ENCODE measurements around the gene STH. TPM values are rescaled to one million over a fixed set of nuclear protein-coding genes. Genes with fewer than 3 reads are reported as not detected.
A peak's percentile ranks its signal among the peaks of the same experiment; 100 is the strongest.

The STH gene
- total and polyA plus RNA-seq, 5 donors, result not detected

DNA sequence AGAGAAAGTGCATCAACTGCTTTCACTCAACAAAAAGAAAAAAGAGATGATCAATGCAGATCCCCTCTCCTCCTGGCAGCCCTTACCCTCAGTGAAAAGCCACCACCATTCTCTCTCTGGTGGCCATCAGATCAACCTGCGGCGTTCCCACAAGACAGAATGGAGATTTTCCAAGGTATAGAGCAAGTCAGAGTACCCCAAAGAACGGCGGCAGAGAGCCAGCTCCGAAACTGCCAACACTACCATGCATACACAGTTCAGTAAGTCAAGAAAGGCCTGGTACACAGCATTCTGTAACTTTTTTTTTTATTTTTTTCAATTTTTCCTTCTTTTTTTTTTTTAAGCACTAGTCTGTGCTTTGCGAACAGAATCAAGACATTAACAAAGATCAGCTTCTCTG is 30.6 kb downstream of the STH start:
- WGBS, result 96% methylated on average over 6 of the region's 6 CpGs
- Histone ChIP-seq H3K4me1 (ENCODE audit: control insufficient read depth, insufficient read depth, low read length) (no peaks in the 10 kb centered on the region), H3K27ac (ENCODE audit: low read length) (no peak overlapping the region), H3K9me3 (ENCODE audit: control insufficient read depth, low read length) (no peaks in the 10 kb centered on the region), H3K27me3 (ENCODE audit: control insufficient read depth, insufficient read depth) (no peaks in the 10 kb centered on the region), H3K4me3 (ENCODE audit: low read length) (no peak overlapping the region)
- ATAC-seq, result no peak
- no peak for DNase-seq
- intact Hi-C loops (cut with DNase I), result no loop called here

DNA sequence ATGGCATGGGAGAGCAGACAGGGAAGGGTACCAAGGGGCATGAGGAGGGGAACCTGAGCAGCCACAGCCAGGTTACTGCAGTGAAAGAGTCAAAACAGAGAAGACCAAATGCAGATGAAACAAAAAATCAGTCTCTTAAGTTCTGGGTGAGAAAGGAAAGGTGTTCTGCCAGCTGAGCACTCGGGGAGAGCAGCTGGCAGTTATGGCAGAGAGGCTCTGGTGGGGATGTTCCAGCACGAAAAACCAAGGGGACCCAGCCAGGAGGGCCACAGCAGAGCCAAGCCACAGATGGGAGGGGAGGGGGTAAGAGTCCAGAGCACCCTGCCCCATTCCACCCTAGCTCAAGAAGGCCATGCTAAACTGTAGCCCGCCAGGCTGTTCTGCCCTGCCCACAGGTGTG is 31.7 kb downstream of the STH start:
- H3K27me3 ChIP-seq (ENCODE audit: control insufficient read depth, insufficient read depth), result no peaks in the 10 kb centered on the region
- H3K4me3 ChIP-seq (ENCODE audit: low read length), result no peak overlapping the region
- ATAC-seq (no peak), DNase-seq (no peak)
- no peaks in the 10 kb centered on the region for H3K4me1 ChIP-seq (ENCODE audit: control insufficient read depth, insufficient read depth, low read length)
- intact Hi-C loops (cut with DNase I), result no loop called here
- no peak overlapping the region for H3K27ac ChIP-seq (ENCODE audit: low read length)
- H3K9me3 ChIP-seq (ENCODE audit: control insufficient read depth, low read length), result no peaks in the 10 kb centered on the region
- 70% methylated on average over 3 of the region's 3 CpGs for WGBS

GRCh38 chr17:46031440-46031839 is 32.4 kb downstream of the STH start:
- 91% methylated on average over 16 of the region's 16 CpGs for WGBS
- no peak overlapping the region for H3K4me3 ChIP-seq (ENCODE audit: low read length)
- H3K27ac ChIP-seq (ENCODE audit: low read length), result no peak overlapping the region
- H3K4me1 ChIP-seq (ENCODE audit: control insufficient read depth, insufficient read depth, low read length), result no peaks in the 10 kb centered on the region
- no peaks in the 10 kb centered on the region for H3K9me3 ChIP-seq (ENCODE audit: control insufficient read depth, low read length)
- intact Hi-C loops (cut with DNase I), result no loop called here
- no peak for ATAC-seq
- DNase-seq, result no peak
- H3K27me3 ChIP-seq (ENCODE audit: control insufficient read depth, insufficient read depth), result no peaks in the 10 kb centered on the region

GRCh38 chr17:46031920-46032319 is 32.9 kb downstream of the STH start:
- Histone ChIP-seq H3K27me3 (ENCODE audit: control insufficient read depth, insufficient read depth) (no peaks in the 10 kb centered on the region), H3K27ac (ENCODE audit: low read length) (no peak overlapping the region), H3K9me3 (ENCODE audit: control insufficient read depth, low read length) (no peaks in the 10 kb centered on the region), H3K4me3 (ENCODE audit: low read length) (no peak overlapping the region), H3K4me1 (ENCODE audit: control insufficient read depth, insufficient read depth, low read length) (no peaks in the 10 kb centered on the region)
- DNase-seq (no peak), ATAC-seq (no peak)
- 83% methylated on average over 8 of the region's 8 CpGs for whole genome bisulfite sequencing
- intact Hi-C loops (cut with DNase I), result no loop called here

- WGBS, result 94% methylated on average over 11 of the region's 11 CpGs
- ATAC-seq (no peak), DNase-seq (no peak)
- no peaks in the 10 kb centered on the region for H3K9me3 ChIP-seq (ENCODE audit: control insufficient read depth, low read length)
- no peaks in the 10 kb centered on the region for H3K4me1 ChIP-seq (ENCODE audit: control insufficient read depth, insufficient read depth, low read length)
- intact Hi-C loops (cut with DNase I), result no loop called here
- no peak overlapping the region for H3K27ac ChIP-seq (ENCODE audit: low read length)
- no peak overlapping the region for H3K4me3 ChIP-seq (ENCODE audit: low read length)
- H3K27me3 ChIP-seq (ENCODE audit: control insufficient read depth, insufficient read depth), result no peaks in the 10 kb centered on the region
Observed at GRCh38 chr17:46032909-46033308, 33.9 kb downstream of the STH start.

DNA sequence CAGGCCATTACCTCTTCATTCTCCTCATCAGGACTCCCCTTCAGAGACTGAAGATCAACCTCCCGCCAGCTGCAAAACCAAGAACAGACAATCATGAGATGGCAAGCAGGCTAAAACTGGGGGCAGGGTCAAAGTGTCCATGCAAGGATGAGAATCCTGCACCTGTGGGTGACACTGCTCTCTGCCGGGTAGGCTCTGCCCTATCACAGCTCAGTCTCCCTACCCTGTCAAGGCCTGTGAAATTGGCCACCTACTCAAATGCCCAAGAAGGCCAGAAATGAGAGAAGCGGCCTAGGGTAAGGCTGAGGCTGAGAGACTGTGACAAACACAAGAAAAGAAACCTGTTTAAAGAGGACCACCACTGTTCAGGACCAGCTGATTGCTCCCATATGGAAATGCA is 34.3 kb downstream of the STH start:
- H3K27me3 ChIP-seq (ENCODE audit: control insufficient read depth, insufficient read depth), result no peaks in the 10 kb centered on the region
- no peaks in the 10 kb centered on the region for H3K4me1 ChIP-seq (ENCODE audit: control insufficient read depth, insufficient read depth, low read length)
- ATAC-seq (no peak), DNase-seq (peak in 1 of 3 donors; percentile 7)
- 92% methylated on average over 3 of the region's 3 CpGs for WGBS
- intact Hi-C loops (cut with DNase I), result no loop called here
- H3K9me3 ChIP-seq (ENCODE audit: control insufficient read depth, low read length), result no peaks in the 10 kb centered on the region
- no peak overlapping the region for H3K27ac ChIP-seq (ENCODE audit: low read length)
- H3K4me3 ChIP-seq (ENCODE audit: low read length), result no peak overlapping the region

DNA sequence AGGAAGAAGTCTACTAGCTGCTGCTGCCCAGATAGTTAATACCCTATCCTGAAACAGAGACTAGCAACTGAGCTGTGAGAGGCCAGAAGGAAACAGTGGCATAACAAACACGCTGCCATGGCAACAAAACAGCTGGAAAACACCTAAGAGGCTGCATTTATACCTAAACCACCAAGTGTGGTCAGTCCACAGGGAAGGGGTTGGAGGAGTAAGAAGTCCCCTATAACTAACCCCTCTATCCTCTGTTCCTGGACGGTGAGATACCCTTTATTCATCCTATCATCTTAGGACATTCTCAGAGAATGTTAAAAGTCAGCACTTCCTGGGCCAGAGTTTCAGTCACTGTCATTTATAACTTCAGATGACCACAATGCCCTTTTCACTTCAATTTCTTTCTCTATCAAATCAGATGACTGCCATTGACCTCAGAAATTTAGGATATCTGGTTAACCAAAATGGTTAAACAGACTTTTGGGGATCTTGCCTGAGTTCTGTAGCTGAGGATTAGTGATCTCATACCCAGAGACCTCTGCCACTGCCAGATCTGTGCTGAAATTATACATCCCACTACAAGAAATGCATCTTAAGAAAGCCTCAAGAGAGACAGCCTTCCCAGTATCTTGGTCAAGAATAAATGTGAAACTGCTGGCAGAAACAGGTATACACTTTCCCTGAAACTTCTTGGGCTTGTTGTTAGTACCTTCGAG is 36.2 kb downstream of the STH start:
- no peaks in the 10 kb centered on the region for H3K27me3 ChIP-seq (ENCODE audit: control insufficient read depth, insufficient read depth)
- ATAC-seq (no peak), DNase-seq (no peak)
- intact Hi-C loops (cut with DNase I), result no loop called here
- H3K4me1 ChIP-seq (ENCODE audit: control insufficient read depth, insufficient read depth, low read length), result no peaks in the 10 kb centered on the region
- no peak overlapping the region for H3K4me3 ChIP-seq (ENCODE audit: low read length)
- no peak overlapping the region for H3K27ac ChIP-seq (ENCODE audit: low read length)
- H3K9me3 ChIP-seq (ENCODE audit: control insufficient read depth, low read length), result no peaks in the 10 kb centered on the region
- WGBS, result 79% methylated on average over 3 of the region's 3 CpGs

DNA sequence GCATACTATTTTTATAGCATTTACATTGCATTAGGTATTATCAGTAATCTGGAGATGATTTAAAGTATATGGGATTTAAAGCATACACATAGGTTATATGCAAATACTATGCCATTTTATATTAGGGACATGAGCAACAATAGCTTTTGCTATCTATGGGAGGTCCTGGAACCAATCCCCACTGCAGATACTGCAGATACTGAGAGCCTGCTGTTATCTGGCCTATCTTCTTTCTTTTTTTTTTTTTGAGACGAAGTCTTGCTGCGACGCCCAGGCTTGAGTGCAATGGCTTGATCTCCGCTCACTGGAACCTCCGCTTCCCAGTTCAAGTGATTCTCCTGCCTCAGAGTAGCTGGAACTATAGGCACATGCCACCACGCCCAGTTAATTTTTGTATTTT is 37.4 kb downstream of the STH start:
- ATAC-seq (no peak), DNase-seq (no peak)
- Histone ChIP-seq H3K4me1 (ENCODE audit: control insufficient read depth, insufficient read depth, low read length) (no peaks in the 10 kb centered on the region), H3K9me3 (ENCODE audit: control insufficient read depth, low read length) (no peaks in the 10 kb centered on the region), H3K27me3 (ENCODE audit: control insufficient read depth, insufficient read depth) (no peaks in the 10 kb centered on the region), H3K4me3 (ENCODE audit: low read length) (no peak overlapping the region), H3K27ac (ENCODE audit: low read length) (no peak overlapping the region)
- WGBS, result 94% methylated on average over 6 of the region's 6 CpGs
- intact Hi-C loops (cut with DNase I), result no loop called here

DNA sequence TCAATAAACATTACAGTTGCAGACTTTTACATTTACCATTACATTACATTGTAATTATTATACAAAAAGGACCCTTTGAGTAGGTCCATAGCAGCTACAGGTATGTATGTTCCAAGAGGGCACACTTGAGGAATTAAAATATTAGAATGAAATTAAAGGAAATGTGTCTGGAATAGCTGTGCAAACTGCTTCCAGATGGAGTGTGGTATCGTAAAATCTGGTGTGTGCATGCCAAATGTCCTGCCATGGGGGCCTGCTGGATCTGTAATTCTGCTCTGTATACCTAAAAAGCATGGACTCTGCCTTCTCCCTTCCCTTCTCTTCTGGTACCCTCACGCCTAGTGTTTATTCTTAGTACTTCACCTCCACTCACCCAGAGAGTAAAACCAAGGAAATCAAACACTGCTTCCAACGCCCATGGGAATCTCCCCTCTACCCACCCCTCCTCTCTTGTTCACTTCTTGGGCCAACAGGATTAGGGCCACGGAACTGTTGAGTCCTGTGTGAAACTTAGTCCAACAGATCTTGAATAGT is 38.7 kb downstream of the STH start:
- no peaks in the 10 kb centered on the region for H3K9me3 ChIP-seq (ENCODE audit: control insufficient read depth, low read length)
- H3K27ac ChIP-seq (ENCODE audit: low read length), result no peak overlapping the region
- WGBS, result 80% methylated on average over 4 of the region's 4 CpGs
- ATAC-seq (no peak), DNase-seq (no peak)
- H3K27me3 ChIP-seq (ENCODE audit: control insufficient read depth, insufficient read depth), result no peaks in the 10 kb centered on the region
- H3K4me1 ChIP-seq (ENCODE audit: control insufficient read depth, insufficient read depth, low read length), result no peaks in the 10 kb centered on the region
- H3K4me3 ChIP-seq (ENCODE audit: low read length), result no peak overlapping the region
- intact Hi-C loops (cut with DNase I), result no loop called here

- H3K4me3 ChIP-seq (ENCODE audit: low read length), result no peak overlapping the region
- H3K9me3 ChIP-seq (ENCODE audit: control insufficient read depth, low read length), result no peaks in the 10 kb centered on the region
- ATAC-seq (peak in 1 of 2 donors; percentile 30), DNase-seq (no peak)
- no peaks in the 10 kb centered on the region for H3K4me1 ChIP-seq (ENCODE audit: control insufficient read depth, insufficient read depth, low read length)
- intact Hi-C loops (cut with DNase I), result no loop called here
- no peaks in the 10 kb centered on the region for H3K27me3 ChIP-seq (ENCODE audit: control insufficient read depth, insufficient read depth)
- 84% methylated on average over 6 of the region's 6 CpGs for WGBS
- H3K27ac ChIP-seq (ENCODE audit: low read length), result no peak overlapping the region
Observed at GRCh38 chr17:46038414-46038813, 39.4 kb downstream of the STH start.

GRCh38 chr17:46038937-46039336 is 39.9 kb downstream of the STH start:
- H3K4me3 ChIP-seq (ENCODE audit: low read length), result no peak overlapping the region
- no peaks in the 10 kb centered on the region for H3K9me3 ChIP-seq (ENCODE audit: control insufficient read depth, low read length)
- H3K27me3 ChIP-seq (ENCODE audit: control insufficient read depth, insufficient read depth), result no peaks in the 10 kb centered on the region
- intact Hi-C loops (cut with DNase I), result no loop called here
- H3K27ac ChIP-seq (ENCODE audit: low read length), result peak overlapping the region; percentile 10
- DNase-seq (no peak), ATAC-seq (peak in 1 of 2 donors; percentile 5)
- 90% methylated on average over 12 of the region's 12 CpGs for WGBS
- H3K4me1 ChIP-seq (ENCODE audit: control insufficient read depth, insufficient read depth, low read length), result no peaks in the 10 kb centered on the region

Measured in right cardiac atrium (tissue), 5 donors.